ENCODE results near the gene IQCH. TPM values are rescaled to one million over a fixed set of nuclear protein-coding genes. Genes with fewer than 3 reads are reported as not detected.
"Not testable (repeated sequence)": the region's sequence is repeated elsewhere in the genome, so short reads cannot be mapped to it uniquely, and the experiment has no call there.

IQCH gene
- total and polyA plus RNA-seq, 9 donors = 0.69 to 1.8 (median 0.97) TPM

DNA sequence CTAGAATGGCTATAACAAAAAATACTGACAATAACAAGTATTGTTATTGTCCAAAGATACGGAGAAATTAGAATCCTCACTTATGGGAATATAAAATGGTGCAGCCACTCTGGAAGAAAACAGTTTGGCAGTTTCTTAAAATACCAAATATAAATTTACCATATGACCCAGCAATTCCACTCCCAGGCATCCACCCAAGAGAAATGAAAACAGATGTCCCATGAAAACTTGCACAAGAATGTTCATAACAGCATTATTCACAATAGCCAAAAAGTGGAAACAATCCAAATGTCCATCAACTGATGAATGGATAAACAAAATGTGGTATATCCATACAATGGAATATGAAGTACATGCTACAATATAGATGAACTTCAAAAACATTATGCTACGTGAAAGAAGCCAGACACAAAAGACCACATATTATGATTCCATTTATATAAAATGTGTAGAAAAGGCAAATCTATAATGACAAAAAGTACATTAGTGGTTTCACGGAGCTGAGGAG is 9.6 kb upstream of the IQCH start:
- no peak overlapping the region for H3K27ac ChIP-seq (ENCODE audit: low read length)
- no peak overlapping the region for H3K4me3 ChIP-seq (ENCODE audit: low read length)
- H3K9me3 ChIP-seq (replicated peaks; ENCODE audit: control insufficient read depth, low read depth, low read length) = no peaks in the 10 kb centered on the region
- H3K36me3 ChIP-seq (ENCODE audit: control insufficient read depth, insufficient read depth, low read length) = peaks cover 3% of the 10 kb centered on the region
- DNase-seq = no peak
- no CpG with 5 or more reads among the region's 3 CpGs for WGBS (ENCODE audit: insufficient coverage)
- no peaks in the 10 kb centered on the region for H3K27me3 ChIP-seq (ENCODE audit: control insufficient read depth, insufficient read depth, low read length)
- no peaks in the 10 kb centered on the region for H3K4me1 ChIP-seq (ENCODE audit: control insufficient read depth, insufficient read depth, low read length)

DNA sequence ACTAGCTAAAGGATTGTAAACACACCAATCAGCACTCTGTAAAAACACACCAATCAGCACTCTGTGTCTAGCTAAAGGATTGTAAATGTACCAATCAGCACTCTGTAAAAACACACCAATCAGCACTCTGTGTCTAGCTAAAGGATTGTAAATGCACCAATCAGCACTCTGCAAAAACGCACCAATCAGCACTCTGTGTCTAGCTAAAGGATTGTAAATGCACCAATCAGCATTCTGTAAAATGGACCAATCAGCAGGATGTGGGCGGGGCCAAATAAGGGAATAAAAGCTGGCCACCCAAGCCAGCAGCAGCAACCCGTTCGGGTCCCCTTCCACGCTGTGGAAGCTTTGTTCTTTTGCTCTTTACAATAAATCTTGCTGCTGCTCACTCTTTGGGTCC is 8.0 kb upstream of the IQCH start:
- not testable (repeated sequence) for H3K27ac ChIP-seq (ENCODE audit: low read length); H3K36me3 ChIP-seq (ENCODE audit: control insufficient read depth, insufficient read depth, low read length); H3K27me3 ChIP-seq (ENCODE audit: control insufficient read depth, insufficient read depth, low read length); H3K4me3 ChIP-seq (ENCODE audit: low read length); H3K4me1 ChIP-seq (ENCODE audit: control insufficient read depth, insufficient read depth, low read length); H3K9me3 ChIP-seq (replicated peaks; ENCODE audit: control insufficient read depth, low read depth, low read length); DNase-seq
- 96% methylated on average over 5 of the region's 5 CpGs for WGBS (ENCODE audit: insufficient coverage)

DNA sequence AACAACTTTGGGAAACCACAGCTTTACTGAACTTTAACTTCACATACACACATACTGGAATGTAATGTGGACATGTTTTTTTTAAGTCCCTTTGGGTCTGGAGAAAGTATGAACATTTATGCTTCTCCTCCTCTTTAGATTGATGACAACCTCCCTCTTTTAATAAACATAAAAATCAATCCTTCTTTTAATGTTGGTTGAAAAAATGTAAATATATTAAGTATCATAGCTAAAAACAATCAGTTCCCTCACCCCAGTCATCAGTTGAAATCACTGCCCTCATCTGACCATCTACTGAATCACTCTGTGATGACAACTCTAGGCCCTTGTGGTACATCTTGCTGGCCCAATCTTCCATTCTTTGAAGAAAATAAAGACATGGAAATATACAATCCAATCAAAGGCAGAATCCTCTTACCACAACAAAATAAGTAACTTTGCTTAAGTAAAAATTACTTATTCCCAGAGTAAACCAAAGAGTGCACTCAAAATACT is 6.5 kb upstream of the IQCH start:
- H3K27me3 ChIP-seq (ENCODE audit: control insufficient read depth, insufficient read depth, low read length) = no peaks in the 10 kb centered on the region
- peaks cover 3% of the 10 kb centered on the region for H3K36me3 ChIP-seq (ENCODE audit: control insufficient read depth, insufficient read depth, low read length)
- H3K4me1 ChIP-seq (ENCODE audit: control insufficient read depth, insufficient read depth, low read length) = peaks cover 2% of the 10 kb centered on the region
- H3K9me3 ChIP-seq (replicated peaks; ENCODE audit: control insufficient read depth, low read depth, low read length) = no peaks in the 10 kb centered on the region
- no peak overlapping the region for H3K27ac ChIP-seq (ENCODE audit: low read length)
- H3K4me3 ChIP-seq (ENCODE audit: low read length) = no peak overlapping the region
- no peak for DNase-seq

DNA sequence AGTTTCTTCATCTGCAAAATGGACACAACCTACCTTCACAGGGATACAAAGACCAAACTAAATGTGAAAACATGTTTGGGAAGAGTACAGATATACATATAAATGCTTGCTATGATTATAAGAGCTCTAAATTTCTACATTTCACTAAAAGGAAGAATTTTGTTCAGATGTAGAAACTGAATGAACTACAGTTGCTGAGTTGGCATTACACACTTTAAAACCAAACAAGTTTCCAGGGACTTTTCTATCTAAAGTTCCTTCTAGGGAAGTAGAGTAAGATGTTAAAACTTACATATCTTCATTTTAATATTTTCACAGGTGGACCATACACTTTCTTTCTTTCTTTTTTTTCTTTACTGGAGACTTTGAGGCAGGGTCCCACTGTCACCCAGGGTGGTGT is 4.8 kb upstream of the IQCH start:
- Histone ChIP-seq H3K36me3 (ENCODE audit: control insufficient read depth, insufficient read depth, low read length) (peaks cover 3% of the 10 kb centered on the region), H3K9me3 (replicated peaks; ENCODE audit: control insufficient read depth, low read depth, low read length) (no peaks in the 10 kb centered on the region), H3K4me1 (ENCODE audit: control insufficient read depth, insufficient read depth, low read length) (peaks cover 11% of the 10 kb centered on the region), H3K27me3 (ENCODE audit: control insufficient read depth, insufficient read depth, low read length) (no peaks in the 10 kb centered on the region), H3K4me3 (ENCODE audit: low read length) (no peak overlapping the region), H3K27ac (ENCODE audit: low read length) (no peak overlapping the region)
- no peak for DNase-seq

DNA sequence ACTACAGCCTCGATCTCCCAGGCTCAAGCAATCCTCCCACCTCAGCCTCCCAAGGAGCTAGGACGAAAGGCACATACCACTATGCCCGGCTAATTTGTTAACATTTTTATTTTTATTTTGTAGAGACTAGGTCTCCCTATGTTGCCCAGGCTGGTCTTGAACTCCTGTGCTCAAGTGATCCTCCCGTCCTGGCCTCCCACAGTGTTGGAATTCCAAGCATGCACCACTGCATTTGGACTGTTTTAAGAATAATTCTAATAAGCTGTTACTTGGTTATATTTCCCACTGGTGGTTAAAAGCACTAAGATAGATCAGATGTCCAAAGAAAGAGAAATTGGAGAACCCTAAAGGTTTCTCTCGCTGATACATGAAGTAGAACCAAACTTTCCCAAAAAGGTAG is 3.3 kb upstream of the IQCH start:
- no peaks in the 10 kb centered on the region for H3K9me3 ChIP-seq (replicated peaks; ENCODE audit: control insufficient read depth, low read depth, low read length)
- no CpG with 5 or more reads among the region's 5 CpGs for WGBS (ENCODE audit: insufficient coverage)

DNA sequence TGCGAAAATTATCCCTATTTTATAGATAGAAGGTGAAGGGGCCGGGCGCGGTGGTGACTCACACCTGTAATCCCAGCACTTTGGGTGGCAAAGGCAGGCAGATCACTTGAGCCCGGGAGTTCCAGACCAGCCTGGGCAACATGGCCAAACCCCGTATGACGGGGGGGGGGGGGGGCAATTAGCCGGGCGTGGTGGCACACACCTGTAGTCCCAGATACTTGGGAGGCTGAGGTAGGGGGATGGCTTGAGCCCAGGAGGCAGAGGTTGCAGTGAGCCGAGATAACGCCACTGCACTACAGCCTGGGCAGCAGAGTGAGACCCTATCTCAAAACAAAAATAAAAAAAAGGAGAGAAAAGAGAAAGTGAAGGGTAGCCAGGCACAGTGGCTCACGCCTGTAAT is 1.5 kb upstream of the IQCH start:
- 93% methylated on average over 4 of the region's 12 CpGs for WGBS (ENCODE audit: insufficient coverage)
- no peak overlapping the region for H3K4me3 ChIP-seq (ENCODE audit: low read length)

More for the DNA sequence above, 3.3 kb upstream of the IQCH start:
- H3K4me3 ChIP-seq (ENCODE audit: low read length) = no peak overlapping the region
- H3K4me1 ChIP-seq (ENCODE audit: control insufficient read depth, insufficient read depth, low read length) = peaks cover 13% of the 10 kb centered on the region
- DNase-seq = no peak
- H3K36me3 ChIP-seq (ENCODE audit: control insufficient read depth, insufficient read depth, low read length) = no peaks in the 10 kb centered on the region
- H3K27me3 ChIP-seq (ENCODE audit: control insufficient read depth, insufficient read depth, low read length) = no peaks in the 10 kb centered on the region
- H3K27ac ChIP-seq (ENCODE audit: low read length) = no peak overlapping the region

DNA sequence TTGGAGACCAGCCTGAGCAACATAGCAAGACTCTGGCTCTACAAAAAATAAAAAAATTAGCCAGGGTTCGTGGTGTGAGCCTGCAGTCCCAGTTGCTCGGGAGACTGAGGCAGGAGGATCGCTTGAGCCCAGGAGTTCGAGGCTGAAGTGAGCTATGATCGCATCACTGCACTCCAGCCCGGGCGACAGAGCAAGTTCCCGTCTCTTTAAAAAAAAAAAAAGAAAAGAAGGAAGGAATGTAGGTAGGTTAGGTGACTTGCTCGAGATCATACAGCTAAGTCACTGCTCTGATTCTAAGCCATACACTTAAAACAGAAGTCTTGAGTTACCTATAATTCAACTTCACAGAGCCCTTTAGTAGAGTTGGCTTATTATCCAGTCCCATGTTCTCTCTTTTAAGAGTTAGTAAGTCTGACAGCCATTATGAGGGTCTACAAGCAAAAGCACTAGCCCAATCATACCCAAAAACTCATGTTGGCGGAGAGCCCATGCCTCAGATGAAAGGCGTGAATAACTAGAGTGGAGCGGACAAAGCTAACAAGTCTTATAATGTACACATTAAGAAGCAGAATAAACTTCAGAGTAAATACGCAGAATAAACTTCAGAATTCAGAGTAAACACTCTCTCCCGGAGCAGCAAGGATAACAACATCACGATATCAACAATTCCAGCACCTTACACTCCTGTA is 893 bp upstream of the IQCH start:
- 42% methylated on average over 6 of the region's 15 CpGs for WGBS (ENCODE audit: insufficient coverage)
- H3K4me1 ChIP-seq (ENCODE audit: control insufficient read depth, insufficient read depth, low read length) = peaks cover 13% of the 10 kb centered on the region
- DNase-seq = peak; percentile 35

More for the DNA sequence above, 1.5 kb upstream of the IQCH start:
- DNase-seq = no peak
- H3K9me3 ChIP-seq (replicated peaks; ENCODE audit: control insufficient read depth, low read depth, low read length) = no peaks in the 10 kb centered on the region
- H3K27me3 ChIP-seq (ENCODE audit: control insufficient read depth, insufficient read depth, low read length) = no peaks in the 10 kb centered on the region
- H3K36me3 ChIP-seq (ENCODE audit: control insufficient read depth, insufficient read depth, low read length) = no peaks in the 10 kb centered on the region
- H3K4me1 ChIP-seq (ENCODE audit: control insufficient read depth, insufficient read depth, low read length) = peaks cover 13% of the 10 kb centered on the region
- no peak overlapping the region for H3K27ac ChIP-seq (ENCODE audit: low read length)

DNA sequence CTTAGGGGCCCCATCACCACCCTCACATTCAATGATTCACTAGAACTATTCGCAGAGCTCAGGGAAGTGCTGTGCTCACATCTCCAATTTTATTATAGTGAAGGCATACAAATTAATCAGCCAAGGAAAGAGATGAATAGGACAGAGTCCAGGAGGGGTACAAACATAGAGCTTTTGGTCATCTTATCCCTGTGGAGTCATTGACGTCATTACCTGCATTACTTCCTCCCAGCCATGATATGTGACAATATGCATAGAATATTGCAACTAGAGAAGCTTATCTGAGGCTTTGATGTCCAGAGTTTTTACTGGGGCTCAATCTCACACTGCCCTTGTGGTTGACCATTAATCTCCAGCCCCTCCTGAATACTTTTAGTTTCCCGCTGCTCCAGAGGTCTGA is 1.5 kb downstream of the IQCH start:
- WGBS (ENCODE audit: insufficient coverage) = 20% methylated on average over 1 of the region's 3 CpGs
- Histone ChIP-seq H3K4me3 (ENCODE audit: low read length) (no peak overlapping the region), H3K4me1 (ENCODE audit: control insufficient read depth, insufficient read depth, low read length) (peaks cover 13% of the 10 kb centered on the region), H3K36me3 (ENCODE audit: control insufficient read depth, insufficient read depth, low read length) (no peaks in the 10 kb centered on the region), H3K27me3 (ENCODE audit: control insufficient read depth, insufficient read depth, low read length) (no peaks in the 10 kb centered on the region), H3K27ac (ENCODE audit: low read length) (no peak overlapping the region), H3K9me3 (replicated peaks; ENCODE audit: control insufficient read depth, low read depth, low read length) (no peaks in the 10 kb centered on the region)
- no peak for DNase-seq

More for the DNA sequence above, 893 bp upstream of the IQCH start:
- no peaks in the 10 kb centered on the region for H3K36me3 ChIP-seq (ENCODE audit: control insufficient read depth, insufficient read depth, low read length)
- no peaks in the 10 kb centered on the region for H3K27me3 ChIP-seq (ENCODE audit: control insufficient read depth, insufficient read depth, low read length)
- H3K9me3 ChIP-seq (replicated peaks; ENCODE audit: control insufficient read depth, low read depth, low read length) = no peaks in the 10 kb centered on the region
- peak overlapping the region; percentile 73 for H3K4me3 ChIP-seq (ENCODE audit: low read length)
- H3K27ac ChIP-seq (ENCODE audit: low read length) = peak overlapping the region; percentile 80

DNA sequence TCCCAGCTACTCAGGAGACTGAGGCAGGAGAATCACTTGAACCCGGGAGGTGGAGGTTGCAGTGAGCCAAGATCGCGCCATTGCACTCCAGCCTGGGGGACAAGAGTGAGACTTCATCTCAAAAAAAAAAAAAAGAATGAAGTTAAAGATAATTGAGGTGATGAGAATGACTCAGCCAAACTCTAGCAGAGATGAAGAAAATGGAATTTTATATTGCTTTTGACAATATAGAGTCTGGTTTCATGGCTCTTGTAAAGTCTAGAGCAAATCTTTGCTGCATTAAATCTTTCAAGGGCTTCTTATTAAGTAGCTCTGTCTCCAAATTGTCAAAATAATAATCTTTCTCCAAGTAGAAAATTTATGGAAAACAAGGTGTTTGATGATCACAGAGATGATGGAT is 3.8 kb downstream of the IQCH start:
- not testable (repeated sequence) for DNase-seq; H3K36me3 ChIP-seq (ENCODE audit: control insufficient read depth, insufficient read depth, low read length); H3K27ac ChIP-seq (ENCODE audit: low read length); H3K9me3 ChIP-seq (replicated peaks; ENCODE audit: control insufficient read depth, low read depth, low read length); H3K4me1 ChIP-seq (ENCODE audit: control insufficient read depth, insufficient read depth, low read length); H3K4me3 ChIP-seq (ENCODE audit: low read length); H3K27me3 ChIP-seq (ENCODE audit: control insufficient read depth, insufficient read depth, low read length)
- WGBS (ENCODE audit: insufficient coverage) = 79% methylated on average over 3 of the region's 3 CpGs

DNA sequence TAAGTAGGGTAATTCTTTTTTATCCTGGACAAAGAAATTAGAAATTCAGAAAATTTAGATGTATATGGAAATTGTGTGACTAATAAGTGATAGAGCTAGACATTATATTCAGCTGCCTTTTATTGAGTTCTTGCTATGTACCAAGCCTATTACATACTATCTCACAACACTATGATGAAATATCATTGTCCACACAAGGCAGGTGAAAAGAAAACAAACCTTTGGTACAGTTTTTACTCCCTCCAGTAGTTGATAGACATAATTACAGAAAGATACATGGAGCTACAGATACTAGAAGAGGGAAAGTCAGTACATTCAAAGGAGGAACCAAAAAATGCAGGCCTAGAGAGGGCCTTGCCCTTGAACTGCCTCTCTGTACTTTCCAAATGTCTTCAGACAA is 4.8 kb downstream of the IQCH start:
- no peak overlapping the region for H3K4me3 ChIP-seq (ENCODE audit: low read length)
- no peaks in the 10 kb centered on the region for H3K9me3 ChIP-seq (replicated peaks; ENCODE audit: control insufficient read depth, low read depth, low read length)
- H3K27me3 ChIP-seq (ENCODE audit: control insufficient read depth, insufficient read depth, low read length) = no peaks in the 10 kb centered on the region
- DNase-seq = no peak
- no peak overlapping the region for H3K27ac ChIP-seq (ENCODE audit: low read length)
- H3K36me3 ChIP-seq (ENCODE audit: control insufficient read depth, insufficient read depth, low read length) = no peaks in the 10 kb centered on the region
- H3K4me1 ChIP-seq (ENCODE audit: control insufficient read depth, insufficient read depth, low read length) = peaks cover 2% of the 10 kb centered on the region

DNA sequence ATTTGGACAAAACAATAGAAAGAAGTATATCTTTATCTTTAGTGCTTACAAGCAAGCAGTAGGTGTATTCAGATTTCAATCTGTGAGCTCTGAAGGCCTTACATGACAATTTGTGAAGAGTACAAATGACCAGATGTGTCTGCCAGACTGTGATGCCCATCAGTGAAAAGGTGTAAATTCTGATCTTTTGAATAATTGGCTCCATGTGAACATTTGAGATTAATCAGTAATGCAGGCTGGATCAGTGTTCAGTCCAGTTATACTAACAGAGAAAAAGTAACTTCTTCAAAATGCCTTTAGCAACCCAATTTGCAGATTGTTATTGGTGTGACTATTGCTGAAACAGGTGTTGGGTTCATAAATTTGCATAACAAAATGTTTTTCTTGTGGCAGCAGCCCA is 5.2 kb downstream of the IQCH start:
- no peak overlapping the region for H3K4me3 ChIP-seq (ENCODE audit: low read length)
- no peaks in the 10 kb centered on the region for H3K27me3 ChIP-seq (ENCODE audit: control insufficient read depth, insufficient read depth, low read length)
- DNase-seq = no peak
- no peak overlapping the region for H3K27ac ChIP-seq (ENCODE audit: low read length)
- no peaks in the 10 kb centered on the region for H3K36me3 ChIP-seq (ENCODE audit: control insufficient read depth, insufficient read depth, low read length)
- H3K9me3 ChIP-seq (replicated peaks; ENCODE audit: control insufficient read depth, low read depth, low read length) = no peaks in the 10 kb centered on the region
- H3K4me1 ChIP-seq (ENCODE audit: control insufficient read depth, insufficient read depth, low read length) = peaks cover 2% of the 10 kb centered on the region

All from muscle of leg (tissue), 11 donors.